Upper lobe of right lung (tissue), 1 donor: Measurements from ENCODE around the gene CDH4. TPM values are rescaled to one million over a fixed set of nuclear protein-coding genes. Genes with fewer than 3 reads are reported as not detected.

ENCODE experiments used
- ATAC-seq: fragments of 200-7000 bp; cut with Tn5 transposase; one replicate; pipeline ENCODE4 v1.9.1; 2020; ENCODE audit warnings: mild to moderate bottlenecking, moderate library complexity
- DNase-seq: peaks from one replicate; pipeline ENCODE4 v3.0.0-alpha.2; 2020
- H3K27ac ChIP-seq: fragments of 200-600 bp; one replicate; pipeline ENCODE4 v1.8.0; 2022
- H3K27me3 ChIP-seq: fragments of 200-600 bp; one replicate; pipeline ENCODE4 v1.8.0; 2022; ENCODE audit warnings: mild to moderate bottlenecking
- H3K36me3 ChIP-seq: fragments of 200-600 bp; one replicate; pipeline ENCODE4 v1.8.0; 2022
- H3K4me1 ChIP-seq: fragments of 200-600 bp; one replicate; pipeline ENCODE4 v1.8.0; 2022
- H3K4me3 ChIP-seq: fragments of 200-600 bp; one replicate; pipeline ENCODE4 v1.8.0; 2022; ENCODE audit warnings: mild to moderate bottlenecking
- H3K9me3 ChIP-seq: fragments of 200-600 bp; one replicate; pipeline ENCODE4 v1.8.0; 2022
- CTCF ChIP-seq: fragments of 200-600 bp; IDR thresholded peaks from one replicate; pipeline ENCODE4 v1.8.0; 2022; ENCODE audit warnings: antibody characterized with exemption
- intact Hi-C: fragments of 100-400 bp; cut with DNase I; formaldehyde crosslinking; loops from one replicate; pipeline ENCODE4 v1.11.0; 2022
- total RNA-seq: library from RNA; stranded (reverse); fragmentation: NEBNext Ultra II Directional; extraction: Animal tissue kit (Norgen Biotek cat#: 25700); gene quantifications from one replicate; pipeline ENCODE4 v1.2.1, GENCODE V29; 2021
- donor health status: DM: no; HTN: yes; CAD: no; lungs with severe emphysema.

CDH4 gene
- total RNA-seq, 1 donor from 2014 or later: 0.23 TPM

GRCh38 chr20:61720348-61720696 is 468.3 kb downstream of the CDH4 start:
- intact Hi-C loops: no loop called here
- TF ChIP-seq CTCF: no peak
- H3K27ac ChIP-seq: no peak overlapping the region
- DNase-seq (no peak), ATAC-seq (peak; percentile 20)
- no peak overlapping the region for H3K4me3 ChIP-seq
- no peaks in the 10 kb centered on the region for H3K36me3 ChIP-seq
- H3K9me3 ChIP-seq: no peaks in the 10 kb centered on the region
- H3K4me1 ChIP-seq: no peaks in the 10 kb centered on the region
- H3K27me3 ChIP-seq: no peaks in the 10 kb centered on the region

GRCh38 chr20:61722146-61722678 is 470.2 kb downstream of the CDH4 start:
- H3K27ac ChIP-seq: no peak overlapping the region
- no peaks in the 10 kb centered on the region for H3K9me3 ChIP-seq
- no peak overlapping the region for H3K4me3 ChIP-seq
- ATAC-seq (no peak), DNase-seq (no peak)
- TF ChIP-seq CTCF: no peak
- no peaks in the 10 kb centered on the region for H3K4me1 ChIP-seq
- H3K36me3 ChIP-seq: no peaks in the 10 kb centered on the region
- intact Hi-C loops: no loop called here
- H3K27me3 ChIP-seq: no peaks in the 10 kb centered on the region

GRCh38 chr20:61723529-61724257 is 471.6 kb downstream of the CDH4 start:
- no peaks in the 10 kb centered on the region for H3K27me3 ChIP-seq
- intact Hi-C loops: no loop called here
- H3K9me3 ChIP-seq: no peaks in the 10 kb centered on the region

GRCh38 chr20:61724376-61724775 is 472.3 kb downstream of the CDH4 start:
- Histone ChIP-seq H3K9me3 (no peaks in the 10 kb centered on the region), H3K4me3 (no peak overlapping the region), H3K27ac (no peak overlapping the region), H3K36me3 (no peaks in the 10 kb centered on the region), H3K27me3 (no peaks in the 10 kb centered on the region), H3K4me1 (no peaks in the 10 kb centered on the region)
- no peak for ATAC-seq
- intact Hi-C loops: no loop called here
- TF ChIP-seq CTCF: peak; percentile 12
- DNase-seq: no peak

More at GRCh38 chr20:61723529-61724257, 471.6 kb downstream of the CDH4 start:
- ATAC-seq (no peak), DNase-seq (no peak)
- TF ChIP-seq CTCF: no peak
- H3K36me3 ChIP-seq: no peaks in the 10 kb centered on the region
- no peaks in the 10 kb centered on the region for H3K4me1 ChIP-seq
- no peak overlapping the region for H3K4me3 ChIP-seq
- H3K27ac ChIP-seq: no peak overlapping the region

- H3K36me3 ChIP-seq: no peaks in the 10 kb centered on the region
- no peaks in the 10 kb centered on the region for H3K27me3 ChIP-seq
- no peak overlapping the region for H3K4me3 ChIP-seq
- ATAC-seq (no peak), DNase-seq (no peak)
- H3K4me1 ChIP-seq: no peaks in the 10 kb centered on the region
- no peaks in the 10 kb centered on the region for H3K9me3 ChIP-seq
- TF ChIP-seq CTCF: no peak
- intact Hi-C loops: no loop called here
- no peak overlapping the region for H3K27ac ChIP-seq
Measured at GRCh38 chr20:61725145-61725544, 473.1 kb downstream of the CDH4 start.
